Kidney epithelial cell (primary cell): ENCODE results near the gene TRMT112. TPM values are rescaled to one million over a fixed set of nuclear protein-coding genes. Genes with fewer than 3 reads are reported as not detected.

ENCODE experiments used
- DNase-seq: peaks from one replicate; pipeline ENCODE4 v3.0.0-alpha.2; 2010; ENCODE audit warnings: low read depth
- H3K27me3 ChIP-seq: 2 replicates; pipeline ENCODE4 v1.6.0; 2011; ENCODE audit warnings: low read length; ENCODE audit not compliant: control insufficient read depth, insufficient read depth
- H3K36me3 ChIP-seq: 2 replicates; pipeline ENCODE4 v1.5.1; 2011; ENCODE audit warnings: low read length; ENCODE audit not compliant: control insufficient read depth, insufficient read depth
- H3K4me3 ChIP-seq: 2 replicates; pipeline ENCODE4 v1.5.1; 2011; ENCODE audit warnings: low read depth, mild to moderate bottlenecking, control low read depth, low read length
- CTCF ChIP-seq: IDR thresholded peaks from 2 replicates; pipeline ENCODE4 v1.5.1; 2011; ENCODE audit warnings: mild to moderate bottlenecking, moderate library complexity, low read length, control low read depth, inconsistent platforms; ENCODE audit not compliant: insufficient read depth, poor library complexity, severe bottlenecking
- total RNA-seq: library from RNA; depleted of rRNA; stranded (reverse); fragments of >200 nt; gene quantifications from 2 replicates; pipeline ENCODE4 v1.2.3, GENCODE V29; 2015

TRMT112 gene
- total RNA-seq, 1 donor from 2014 or later = 366 TPM

GRCh38 chr11:64275841-64276240, 41.5 kb downstream of the TRMT112 start:
- Histone ChIP-seq H3K36me3 (no peaks in the 10 kb centered on the region), H3K27me3 (no peaks in the 10 kb centered on the region), H3K4me3 (no peak overlapping the region)
- no peak for DNase-seq
- no peak for TF ChIP-seq CTCF

- no peaks in the 10 kb centered on the region for H3K27me3 ChIP-seq
- TF ChIP-seq CTCF = no peak
- no peak for DNase-seq
- no peak overlapping the region for H3K4me3 ChIP-seq
- no peaks in the 10 kb centered on the region for H3K36me3 ChIP-seq
Measured at GRCh38 chr11:64275031-64275800, 42.1 kb downstream of the TRMT112 start.

- no peaks in the 10 kb centered on the region for H3K27me3 ChIP-seq
- H3K36me3 ChIP-seq = peaks cover 3% of the 10 kb centered on the region
- peak; percentile 99 for DNase-seq
- peak overlapping the region; percentile 73 for H3K4me3 ChIP-seq
- no peak for TF ChIP-seq CTCF
Measured at GRCh38 chr11:64269540-64270220, 47.7 kb downstream of the TRMT112 start.

- no peak for TF ChIP-seq CTCF
- no peak for DNase-seq
- Histone ChIP-seq H3K27me3 (no peaks in the 10 kb centered on the region), H3K4me3 (peak overlapping the region; percentile 73), H3K36me3 (peaks cover 3% of the 10 kb centered on the region)
Measured at GRCh38 chr11:64268893-64269539, 48.3 kb downstream of the TRMT112 start.

- no peaks in the 10 kb centered on the region for H3K27me3 ChIP-seq
- H3K4me3 ChIP-seq = peak overlapping the region; percentile 73
- peaks cover 3% of the 10 kb centered on the region for H3K36me3 ChIP-seq
- TF ChIP-seq CTCF = no peak
- no peak for DNase-seq
Measured at GRCh38 chr11:64268025-64268892, 49.1 kb downstream of the TRMT112 start.
